ENCODE measurements around the gene SIMC1. TPM values are rescaled to one million over a fixed set of nuclear protein-coding genes. Genes with fewer than 3 reads are reported as not detected.

SIMC1 gene
- total RNA-seq, 1 experiment from 2014 or later: 6.5 TPM

DNA sequence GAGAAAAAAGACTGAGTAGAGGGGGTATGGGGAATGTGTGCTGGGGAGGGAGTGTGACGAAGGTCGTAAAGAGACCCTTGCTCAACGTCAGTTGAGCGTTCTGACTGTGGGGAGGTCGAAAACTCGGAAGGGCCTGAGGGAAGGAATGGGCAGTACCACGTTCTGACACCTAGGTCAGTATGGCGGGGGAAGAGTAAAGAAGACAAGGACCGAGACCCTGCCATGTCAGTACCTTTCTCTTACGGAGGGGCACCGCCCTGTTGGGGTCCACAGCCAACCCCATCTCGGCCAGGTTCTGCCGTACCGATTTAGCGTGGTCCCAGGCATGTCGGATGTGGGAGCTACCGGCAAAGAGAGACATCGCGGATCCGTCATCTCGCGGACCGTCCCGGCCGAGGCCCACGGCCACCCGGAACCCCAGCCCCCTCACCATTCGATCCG, 149.8 kb downstream of the SIMC1 start:
- intact Hi-C loops (cut with micrococcal nuclease; ENCODE audit: unreplicated experiment): loop anchor here (1.0 to 10.0 kb wide), 5 partner anchors 27 to 437 kb away; partner anchors contain the start of genes FAF2, KIAA1191, RNF44 and TSPAN17
- Histone ChIP-seq H3K4me3 (peak overlapping the region; percentile 74), H3K27ac (peak overlapping the region; percentile 71), H3F3A (ENCODE audit: insufficient read depth, low read depth) (peaks cover 31% of the 10 kb centered on the region), H3K4me1 (replicated peaks; ENCODE audit: insufficient read depth) (peaks cover 22% of the 10 kb centered on the region), H4K20me1 (ENCODE audit: insufficient read depth) (peaks cover 19% of the 10 kb centered on the region), H3K4me2 (peak overlapping the region; percentile 88), H2AFZ (peak overlapping the region; percentile 75), H3K36me3 (ENCODE audit: low read depth) (peaks cover 28% of the 10 kb centered on the region), H3K9me3 (ENCODE audit: insufficient read depth, low read depth) (no peaks in the 10 kb centered on the region), H3K79me2 (ENCODE audit: low read depth) (peaks cover 40% of the 10 kb centered on the region), H3K9me2 (ENCODE audit: insufficient read depth) (no peaks in the 10 kb centered on the region), H3K27me3 (ENCODE audit: insufficient read depth, low read depth) (no peaks in the 10 kb centered on the region)
- CTCF ChIA-PET: interaction anchor here (0.8 kb wide), 1 partner anchor 60 kb away, joined by 3 read pairs; no protein-coding TSS in a partner anchor
- TF ChIP-seq EZH2 (IDR thresholded peaks at IDR 0.05; ENCODE audit: low read depth): no peak
- TF ChIP-seq, protein P1, sequence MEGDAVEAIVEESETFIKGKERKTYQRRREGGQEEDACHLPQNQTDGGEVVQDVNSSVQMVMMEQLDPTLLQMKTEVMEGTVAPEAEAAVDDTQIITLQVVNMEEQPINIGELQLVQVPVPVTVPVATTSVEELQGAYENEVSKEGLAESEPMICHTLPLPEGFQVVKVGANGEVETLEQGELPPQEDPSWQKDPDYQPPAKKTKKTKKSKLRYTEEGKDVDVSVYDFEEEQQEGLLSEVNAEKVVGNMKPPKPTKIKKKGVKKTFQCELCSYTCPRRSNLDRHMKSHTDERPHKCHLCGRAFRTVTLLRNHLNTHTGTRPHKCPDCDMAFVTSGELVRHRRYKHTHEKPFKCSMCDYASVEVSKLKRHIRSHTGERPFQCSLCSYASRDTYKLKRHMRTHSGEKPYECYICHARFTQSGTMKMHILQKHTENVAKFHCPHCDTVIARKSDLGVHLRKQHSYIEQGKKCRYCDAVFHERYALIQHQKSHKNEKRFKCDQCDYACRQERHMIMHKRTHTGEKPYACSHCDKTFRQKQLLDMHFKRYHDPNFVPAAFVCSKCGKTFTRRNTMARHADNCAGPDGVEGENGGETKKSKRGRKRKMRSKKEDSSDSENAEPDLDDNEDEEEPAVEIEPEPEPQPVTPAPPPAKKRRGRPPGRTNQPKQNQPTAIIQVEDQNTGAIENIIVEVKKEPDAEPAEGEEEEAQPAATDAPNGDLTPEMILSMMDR (conservative IDR thresholded peaks at IDR 0.05): no peak
- DNase-seq: no peak
- POLR2A ChIA-PET (ENCODE audit: unreplicated experiment): interaction anchor here (0.6 kb wide), 3 partner anchors 19 to 155 kb away, joined by 4 to 8 read pairs (median 6); no protein-coding TSS in a partner anchor
- no TSS peak for BruUV-seq (replicated peaks)

DNA sequence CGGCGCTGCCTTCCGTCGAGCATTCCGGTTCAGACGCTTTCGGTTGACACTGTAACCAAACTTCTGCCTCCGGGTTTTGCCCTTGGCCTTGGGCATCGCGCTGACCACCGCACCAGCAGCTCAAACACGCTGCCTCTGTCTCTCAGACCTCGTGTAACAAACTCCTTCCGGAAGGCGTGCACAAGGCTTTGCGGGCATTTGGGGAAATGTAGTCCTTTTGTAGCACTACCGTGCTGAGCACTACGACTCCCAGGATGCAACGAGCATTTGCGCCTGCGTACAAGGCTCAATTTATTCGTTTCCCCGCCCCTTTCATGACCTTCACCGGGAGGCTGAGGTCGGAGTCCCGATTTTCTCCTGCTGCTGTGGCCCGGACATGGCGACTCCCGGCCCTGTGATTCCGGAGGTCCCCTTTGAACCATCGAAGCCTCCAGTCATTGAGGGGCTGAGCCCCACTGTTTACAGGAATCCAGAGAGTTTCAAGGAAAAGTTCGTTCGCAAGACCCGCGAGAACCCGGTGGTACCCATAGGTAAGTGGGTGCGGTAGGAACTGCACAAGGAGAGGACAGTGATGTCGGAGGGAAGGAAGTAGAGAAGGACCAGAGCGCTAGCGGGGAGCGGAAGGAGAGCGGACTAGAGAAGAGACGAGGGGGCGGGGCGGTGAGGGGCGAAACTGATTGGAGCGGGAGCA, 150.4 kb downstream of the SIMC1 start, which contains the start of the genes HIGD2A and NOP16:
HIGD2A (plus strand) TSS at position 308 of the 691 bp plus-strand sequence; CDS start at position 377, 69 bp downstream.
NOP16 (minus strand) TSS at position 155 of the 691 bp plus-strand sequence; CDS start at position 96, 59 bp downstream.
- Histone ChIP-seq H3K27ac (peak within 1 kb of the TSS; percentile 71), H3K9me2 (ENCODE audit: insufficient read depth) (no peaks in the 10 kb centered on the region), H3K4me3 (peak within 1 kb of the TSS; percentile 74), H4K20me1 (ENCODE audit: insufficient read depth) (peaks cover 19% of the 10 kb centered on the region), H3K4me2 (peak within 1 kb of the TSS; percentile 88), H3K79me2 (ENCODE audit: low read depth) (peaks cover 40% of the 10 kb centered on the region), H3K9me3 (ENCODE audit: insufficient read depth, low read depth) (no peaks in the 10 kb centered on the region), H3F3A (ENCODE audit: insufficient read depth, low read depth) (peaks cover 31% of the 10 kb centered on the region), H2AFZ (peak within 1 kb of the TSS; percentile 75), H3K36me3 (ENCODE audit: low read depth) (peaks cover 28% of the 10 kb centered on the region), H3K27me3 (ENCODE audit: insufficient read depth, low read depth) (no peaks in the 10 kb centered on the region), H3K4me1 (replicated peaks; ENCODE audit: insufficient read depth) (peaks cover 22% of the 10 kb centered on the region)
- ChIA-PET CTCF (interaction anchor here (0.8 kb wide), 1 partner anchor 59 kb away, joined by 3 read pairs; no protein-coding TSS in a partner anchor), POLR2A (ENCODE audit: unreplicated experiment) (interaction anchor here (0.6 kb wide), 4 partner anchors 19 to 871 kb away, joined by 4 to 8 read pairs (median 5); no protein-coding TSS in a partner anchor)
- BruUV-seq (replicated peaks): no TSS peak
- peak; percentile 95 to 98 for DNase-seq
- intact Hi-C loops (cut with micrococcal nuclease; ENCODE audit: unreplicated experiment): loop anchor here (1.0 to 10.0 kb wide), 6 partner anchors 22 to 436 kb away; partner anchors contain the start of genes FAF2, KIAA1191, RNF44 and TSPAN17
- TF ChIP-seq, protein P1 (conservative IDR thresholded peaks at IDR 0.05): no peak
- TF ChIP-seq EZH2 (IDR thresholded peaks at IDR 0.05; ENCODE audit: low read depth): no peak

Measured in PC-9 (cell line).